MM.1S (cell line): ENCODE results near the gene CREB3L4.

ENCODE experiments used
- EZH2phosphoT487 ChIP-seq: fragments of 300-600 bp; sonication (generic); IDR thresholded peaks from 2 replicates; pipeline ENCODE4 v1.6.1; 2018; ENCODE audit warnings: antibody characterized with exemption, low read length
- TF ChIP-seq, protein P1 (sequence below): fragments of 300-600 bp; sonication (generic); IDR thresholded peaks from 2 replicates; pipeline ENCODE4 v1.5.1; 2016; ENCODE audit warnings: antibody characterized with exemption, low read length, mixed read lengths

DNA sequence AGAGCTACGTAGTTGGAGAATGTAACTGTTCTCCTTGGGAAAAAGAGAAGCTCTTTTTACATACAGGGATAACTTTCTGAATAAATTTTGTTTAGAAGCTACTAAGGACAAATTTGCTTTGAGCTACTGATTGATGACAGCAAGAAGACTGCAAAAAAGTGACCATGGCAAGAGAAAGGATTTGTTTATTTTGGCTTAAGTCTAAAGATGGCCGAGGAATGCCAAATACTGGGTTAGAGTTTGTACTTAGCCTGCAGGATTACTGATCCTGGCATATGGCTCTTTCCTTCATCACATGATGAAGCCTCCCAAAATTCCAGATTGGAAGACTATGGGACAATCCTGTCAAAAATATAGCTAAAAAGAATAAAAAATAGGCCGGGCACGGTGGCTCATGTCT lies 51.6 kb downstream of the CREB3L4 start:
- TF ChIP-seq, protein P1, sequence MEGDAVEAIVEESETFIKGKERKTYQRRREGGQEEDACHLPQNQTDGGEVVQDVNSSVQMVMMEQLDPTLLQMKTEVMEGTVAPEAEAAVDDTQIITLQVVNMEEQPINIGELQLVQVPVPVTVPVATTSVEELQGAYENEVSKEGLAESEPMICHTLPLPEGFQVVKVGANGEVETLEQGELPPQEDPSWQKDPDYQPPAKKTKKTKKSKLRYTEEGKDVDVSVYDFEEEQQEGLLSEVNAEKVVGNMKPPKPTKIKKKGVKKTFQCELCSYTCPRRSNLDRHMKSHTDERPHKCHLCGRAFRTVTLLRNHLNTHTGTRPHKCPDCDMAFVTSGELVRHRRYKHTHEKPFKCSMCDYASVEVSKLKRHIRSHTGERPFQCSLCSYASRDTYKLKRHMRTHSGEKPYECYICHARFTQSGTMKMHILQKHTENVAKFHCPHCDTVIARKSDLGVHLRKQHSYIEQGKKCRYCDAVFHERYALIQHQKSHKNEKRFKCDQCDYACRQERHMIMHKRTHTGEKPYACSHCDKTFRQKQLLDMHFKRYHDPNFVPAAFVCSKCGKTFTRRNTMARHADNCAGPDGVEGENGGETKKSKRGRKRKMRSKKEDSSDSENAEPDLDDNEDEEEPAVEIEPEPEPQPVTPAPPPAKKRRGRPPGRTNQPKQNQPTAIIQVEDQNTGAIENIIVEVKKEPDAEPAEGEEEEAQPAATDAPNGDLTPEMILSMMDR = no peak
- TF ChIP-seq EZH2phosphoT487 = no peak
